ENCODE data around the gene IL1F10.

GRCh38 chr2:113060396-113060795, 7.4 kb upstream of the IL1F10 start:
- no peak for TF ChIP-seq CTCF (IDR thresholded peaks at IDR 0.05; ENCODE audit: low read depth, low read length, missing input control)
- no peak for TF ChIP-seq EGR1 (IDR thresholded peaks at IDR 0.05; ENCODE audit: low read depth in 2 of 2)
- no peak for TF ChIP-seq REST (IDR thresholded peaks at IDR 0.05)
- TF ChIP-seq GABPA (IDR thresholded peaks at IDR 0.05 in 1 of 2, conservative IDR thresholded peaks at IDR 0.05 in 1 of 2), result no peak
- TF ChIP-seq FOXA2 (IDR thresholded peaks at IDR 0.05), result no peak
- TF ChIP-seq YY1 (IDR thresholded peaks at IDR 0.05), result no peak
- TF ChIP-seq FOXA1 (IDR thresholded peaks at IDR 0.05), result no peak

All from liver (tissue), 3 donors.